HT-29 (cell line): Measurements from ENCODE around the gene COMMD7. TPM values are rescaled to one million over a fixed set of nuclear protein-coding genes. Genes with fewer than 3 reads are reported as not detected.
"Not testable (repeated sequence)": the region's sequence is repeated elsewhere in the genome, so short reads cannot be mapped to it uniquely, and the experiment has no call there.

Experiments used
- DNase-seq: peaks from one replicate; pipeline ENCODE4 v3.0.0-alpha.2; 2015; ENCODE audit warnings: low spot score
- total RNA-seq: library from RNA; depleted of rRNA; stranded (reverse); fragments of >200 nt; shearing (Covaris generic); gene quantifications from 2 replicates; pipeline ENCODE4 v1.2.3, GENCODE V29; 2014

Gene COMMD7
- total RNA-seq, 1 experiment from 2014 or later, result 31.5 TPM

DNA sequence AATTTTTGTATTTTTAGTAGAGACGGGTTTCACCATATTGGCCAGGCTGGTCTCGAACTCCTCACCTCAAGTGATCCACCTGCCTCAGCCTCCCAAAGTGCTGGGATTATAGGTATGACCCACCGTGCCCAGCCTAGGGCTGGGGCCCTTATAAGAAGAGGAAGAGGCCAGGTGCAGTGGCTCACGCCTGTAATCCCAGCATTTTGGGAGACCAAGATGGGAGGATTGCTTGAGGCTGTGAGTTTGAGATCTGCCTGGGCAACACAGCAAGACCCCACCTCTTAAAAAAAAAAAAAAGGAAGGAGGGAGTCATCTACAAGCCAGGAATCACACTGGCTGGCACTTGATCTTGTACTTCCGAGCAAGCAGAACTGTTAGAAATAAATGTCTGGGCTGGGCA is 13.9 kb downstream of the COMMD7 start:
- not testable (repeated sequence) for DNase-seq

DNA sequence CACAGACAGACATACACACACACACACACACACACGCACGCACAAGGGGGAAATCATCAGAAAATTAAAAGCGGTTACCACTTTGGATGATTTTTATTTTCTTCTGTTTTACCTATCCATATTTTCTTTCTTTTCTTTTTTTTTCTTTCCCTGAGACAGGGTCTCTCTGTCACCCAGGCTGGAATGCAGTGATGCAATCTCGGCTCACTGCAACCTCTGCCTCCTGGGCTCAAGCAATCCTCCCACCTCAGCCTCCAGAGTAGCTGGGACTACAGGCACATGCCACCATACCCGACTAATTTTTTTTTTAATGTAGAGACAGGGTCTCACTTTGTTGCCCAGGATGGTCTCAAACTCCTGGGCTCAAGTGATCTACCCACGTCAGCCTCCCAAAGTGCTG is 14.8 kb downstream of the COMMD7 start:
- not testable (repeated sequence) for DNase-seq

DNA sequence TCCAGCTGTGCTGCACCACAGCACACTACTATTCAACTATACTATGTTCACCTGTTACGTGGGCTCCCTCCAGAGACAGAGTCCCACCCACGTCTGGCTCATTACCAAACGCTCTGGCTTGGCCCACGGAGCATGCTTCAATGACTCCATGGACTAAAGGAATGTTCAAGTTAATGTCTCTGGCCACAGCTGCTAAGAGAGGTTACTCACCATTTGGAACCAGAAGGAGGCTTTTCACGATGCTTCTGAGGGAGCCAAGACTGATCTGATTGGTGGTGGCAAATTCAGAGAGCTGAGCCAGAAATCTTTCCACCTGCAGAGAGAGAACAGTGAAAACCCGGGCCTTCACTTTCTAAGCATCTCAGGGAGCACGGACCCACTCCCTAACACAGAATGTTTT is 15.6 kb downstream of the COMMD7 start:
- DNase-seq, result no peak

DNA sequence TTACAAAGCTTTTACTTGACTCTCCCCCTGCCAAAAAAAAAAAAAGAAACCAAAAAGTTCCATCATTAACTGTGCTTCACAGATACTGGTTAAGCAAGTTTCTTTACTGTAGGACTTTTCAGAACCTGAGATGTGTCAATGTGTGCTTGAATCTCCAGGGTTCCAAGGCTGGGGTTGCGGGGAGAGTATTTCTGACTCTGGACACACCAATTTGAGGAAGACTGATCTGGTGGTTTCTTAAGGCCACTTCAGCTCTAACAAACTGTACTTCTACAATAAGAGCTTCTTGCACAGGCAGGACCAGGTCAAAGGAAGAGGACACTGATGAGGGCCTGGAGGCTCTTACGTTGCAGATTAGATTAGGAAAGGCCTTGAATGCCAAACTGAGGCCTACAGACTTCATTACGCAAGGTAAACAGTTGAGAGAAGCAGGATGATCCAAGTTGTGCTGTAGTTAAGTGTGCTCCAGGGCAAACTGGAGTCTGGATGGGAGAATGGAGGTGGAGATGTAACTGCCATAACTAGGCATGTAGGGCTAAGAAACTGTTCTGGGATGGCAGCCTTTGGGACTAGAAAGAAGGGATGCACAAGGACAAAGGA is 24.4 kb downstream of the COMMD7 start:
- DNase-seq, result no peak

DNA sequence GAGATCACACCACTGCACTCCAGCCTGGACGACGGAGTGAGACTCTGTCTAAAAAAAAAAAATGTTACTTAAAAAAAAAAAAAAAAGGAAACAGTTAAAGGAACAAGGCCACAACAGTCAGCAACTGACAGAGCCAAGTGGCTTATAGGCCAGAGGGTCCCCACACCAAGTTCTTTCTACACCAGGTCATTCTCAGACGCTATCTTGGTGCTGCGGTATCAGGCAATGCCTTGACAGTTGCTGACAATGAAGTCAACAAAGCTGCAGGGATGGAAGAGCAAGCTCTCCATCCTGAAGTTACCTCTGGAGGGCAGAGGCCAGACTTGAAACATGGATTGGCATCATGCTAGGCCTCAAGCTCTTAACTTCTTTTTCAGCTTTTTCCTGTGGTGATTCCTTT is 31.9 kb downstream of the COMMD7 start:
- no peak for DNase-seq

DNA sequence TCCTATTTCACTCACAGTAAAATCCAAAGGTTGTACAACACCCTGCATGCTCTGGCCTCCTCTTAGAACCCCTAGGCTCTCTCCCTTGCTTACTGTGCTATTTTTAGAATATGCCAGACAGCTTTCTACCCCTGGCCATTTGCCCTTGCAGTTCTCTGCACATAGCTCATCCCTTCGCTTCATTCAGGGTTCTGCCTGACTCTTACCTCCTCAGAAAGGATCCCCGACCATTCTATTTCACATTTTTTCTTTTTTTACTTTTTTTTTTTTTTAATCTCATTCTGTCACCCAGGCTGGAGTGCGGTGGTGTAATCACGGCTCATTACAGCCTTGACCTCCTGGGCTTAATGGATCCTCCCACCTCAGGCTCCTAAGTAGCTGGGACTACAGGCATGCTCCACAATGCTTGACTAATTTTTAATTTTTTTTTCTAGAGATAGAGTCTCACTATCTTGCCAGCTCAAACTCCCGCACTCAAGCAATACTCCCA is 33.6 kb downstream of the COMMD7 start:
- DNase-seq, result no peak

DNA sequence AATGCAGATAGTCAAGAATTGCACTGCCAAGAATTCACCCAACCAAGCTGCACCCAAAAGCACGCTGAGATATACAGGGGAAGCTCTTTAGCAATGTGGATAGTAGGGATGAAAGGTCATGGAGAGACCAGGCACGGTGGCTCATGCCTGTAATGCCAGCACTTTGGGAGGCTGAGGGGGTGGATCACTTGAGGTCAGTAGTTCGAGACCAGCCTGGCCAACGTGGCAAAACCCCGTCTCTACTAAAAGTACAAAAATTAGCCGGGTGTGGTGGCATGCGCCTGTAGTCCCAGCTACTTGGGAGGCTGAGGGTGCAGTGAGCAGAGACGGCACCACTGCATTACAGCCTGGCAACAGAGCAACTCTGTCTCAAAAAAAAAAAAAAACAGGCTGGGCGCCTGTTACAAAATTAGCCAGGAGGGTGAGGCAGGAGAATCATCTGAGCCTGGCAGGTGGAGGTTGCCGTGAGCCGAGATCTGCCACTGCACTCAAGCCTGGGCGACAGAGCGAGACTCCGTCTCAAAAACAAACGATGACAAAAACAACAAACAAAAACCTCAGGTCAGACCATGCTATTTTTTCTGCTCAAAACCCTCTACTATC is 34.1 kb downstream of the COMMD7 start:
- DNase-seq, result not testable (repeated sequence)

DNA sequence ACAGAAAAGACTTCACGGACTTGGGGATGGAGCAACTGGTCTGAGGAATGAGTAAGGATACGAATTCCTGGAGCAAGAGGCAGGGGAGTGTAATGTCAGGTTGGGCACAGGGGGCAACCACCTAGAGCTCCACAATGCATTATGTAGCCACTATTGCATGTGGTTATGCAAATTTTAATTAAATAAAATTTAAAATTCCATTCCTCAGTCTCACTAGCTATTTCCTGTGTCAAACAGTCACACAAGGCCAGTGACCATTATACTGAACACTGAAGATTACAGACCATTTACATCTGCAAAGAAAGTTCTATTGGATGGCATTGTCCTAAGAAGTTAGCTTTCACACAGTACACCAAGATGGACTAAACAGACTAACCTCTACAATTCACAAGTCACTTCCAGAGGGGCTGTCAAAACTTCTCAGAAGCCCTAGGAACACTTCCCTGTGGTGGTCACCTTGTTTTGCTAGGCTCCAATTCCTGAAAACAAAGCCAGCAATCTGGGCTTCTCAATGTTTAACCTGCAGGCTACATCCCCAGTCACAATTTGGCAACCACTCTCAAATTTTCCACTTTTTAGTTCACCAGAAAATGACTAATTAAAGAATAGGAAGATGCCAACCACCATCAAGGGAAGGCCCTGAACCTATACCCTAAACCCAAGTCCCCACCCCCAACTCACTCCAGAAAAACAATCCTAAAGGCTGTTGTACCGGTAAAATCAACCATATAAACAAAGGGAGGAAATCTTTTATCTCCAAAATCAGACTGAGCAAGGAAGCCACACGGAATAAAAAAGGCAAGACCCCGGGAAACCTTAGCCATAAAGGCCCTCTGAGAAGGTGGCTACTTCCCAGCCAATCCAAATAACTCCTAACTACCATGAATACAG is 35.3 kb downstream of the COMMD7 start:
- no peak for DNase-seq

DNA sequence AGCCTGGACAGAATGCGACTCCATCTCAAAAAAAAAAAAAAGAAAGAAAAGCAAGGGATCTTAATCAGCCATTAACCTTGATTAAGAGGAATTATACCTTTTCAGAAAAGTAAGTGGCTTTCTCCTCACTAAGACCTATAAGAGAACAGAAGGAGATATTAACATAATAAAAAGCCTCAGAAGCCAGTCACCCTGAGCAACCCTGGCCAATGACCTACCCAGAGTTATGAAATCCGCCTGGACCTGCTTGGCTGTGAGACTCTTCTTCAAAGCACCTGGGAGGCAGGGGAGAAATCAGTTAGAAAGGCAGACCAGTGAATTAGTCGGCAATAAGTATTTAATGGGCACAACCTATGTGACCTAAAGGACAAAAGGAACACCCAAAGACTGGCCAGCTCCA is 36.8 kb downstream of the COMMD7 start:
- DNase-seq, result no peak

DNA sequence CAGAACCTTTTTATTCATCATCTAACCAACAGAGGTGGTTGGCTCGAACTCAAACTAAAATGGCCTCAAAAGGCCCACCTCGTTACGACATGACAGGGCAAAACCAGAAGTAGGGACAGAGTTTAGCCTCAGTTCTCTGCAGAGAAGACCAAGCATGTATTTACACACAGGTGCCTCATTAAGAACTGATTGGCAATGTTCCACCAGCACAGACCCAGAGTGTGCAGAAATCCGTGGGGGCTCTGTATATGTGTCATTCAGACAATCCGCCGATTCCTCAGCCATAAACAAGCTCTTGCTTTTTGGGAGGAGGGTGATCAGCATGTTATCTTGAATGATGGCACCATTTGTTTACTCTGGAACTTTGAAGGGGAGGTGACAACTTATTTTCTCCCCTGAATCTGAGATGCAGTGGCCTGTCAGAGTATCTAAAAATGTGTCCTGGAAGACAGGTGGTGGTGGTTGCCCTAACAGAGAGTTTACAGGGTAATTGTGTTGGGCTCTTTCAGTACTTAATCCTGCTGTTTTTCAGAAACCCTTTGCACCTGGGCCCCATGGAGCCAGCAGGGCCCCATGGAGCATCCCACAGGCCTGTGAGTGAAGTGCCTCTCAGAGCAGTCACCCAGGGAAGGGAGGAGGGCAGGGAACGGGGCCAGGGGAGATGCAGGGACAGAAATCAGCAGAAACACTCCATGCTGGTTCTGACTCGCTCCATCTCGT is 40.4 kb downstream of the COMMD7 start:
- DNase-seq, result no peak

DNA sequence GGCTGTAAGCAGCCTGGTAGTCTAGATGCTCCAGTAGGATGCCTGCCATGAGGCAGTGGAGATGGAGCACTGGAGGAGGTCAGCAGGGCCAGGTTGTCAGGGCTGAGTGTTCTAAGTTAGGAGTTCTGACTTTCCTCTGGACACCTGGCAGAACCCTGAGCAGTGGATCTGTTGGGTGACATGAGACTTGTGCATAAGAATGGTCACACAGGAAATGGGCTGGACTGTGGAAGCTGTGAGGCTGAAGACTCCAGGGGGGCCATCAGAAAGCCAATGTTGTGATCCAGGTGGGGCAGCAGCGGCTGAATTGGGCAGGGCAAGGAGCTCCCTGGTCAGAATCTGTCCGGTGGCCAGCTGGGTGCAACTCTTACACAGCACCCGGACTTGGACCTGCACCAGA is 45.7 kb downstream of the COMMD7 start:
- no peak for DNase-seq

DNA sequence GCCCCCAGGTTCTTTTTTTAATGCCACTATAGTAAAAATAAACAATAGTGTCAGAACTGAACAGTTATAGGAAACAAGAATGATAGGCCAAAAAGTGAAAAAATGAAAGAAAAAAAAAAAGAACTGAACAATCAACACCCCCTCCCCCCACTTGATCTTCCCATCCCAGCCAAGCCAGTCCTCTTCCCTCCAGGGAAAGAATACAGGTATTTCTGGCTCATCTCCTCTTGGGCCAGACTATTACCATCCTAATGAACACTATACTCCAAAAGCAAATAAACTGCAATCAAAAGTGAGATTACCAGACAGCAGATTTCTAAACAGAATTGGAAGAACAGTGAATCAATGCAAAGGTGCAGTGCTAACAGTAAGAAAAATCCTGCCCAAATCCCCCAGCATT is 48.2 kb downstream of the COMMD7 start:
- no peak for DNase-seq

DNA sequence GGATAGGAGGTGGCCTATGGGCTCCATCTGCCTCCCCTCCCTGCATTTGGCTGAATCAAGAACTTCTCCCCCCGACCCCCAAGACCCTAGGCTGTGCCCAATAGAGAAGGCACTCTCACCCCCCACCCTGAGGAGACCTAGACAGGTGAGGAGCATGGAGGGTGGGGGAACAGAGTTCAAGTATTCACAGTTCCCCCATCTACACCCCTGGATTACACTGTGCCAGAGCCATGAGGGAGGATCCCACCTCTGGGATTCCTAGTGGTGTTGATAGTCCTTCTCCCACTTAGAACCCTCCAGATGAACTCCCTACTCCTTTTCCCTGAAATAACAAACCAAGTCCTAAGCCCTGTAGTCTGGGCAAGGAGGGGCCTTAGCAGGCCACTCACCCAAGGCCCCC is 54.3 kb downstream of the COMMD7 start:
- DNase-seq, result not testable (repeated sequence)

DNA sequence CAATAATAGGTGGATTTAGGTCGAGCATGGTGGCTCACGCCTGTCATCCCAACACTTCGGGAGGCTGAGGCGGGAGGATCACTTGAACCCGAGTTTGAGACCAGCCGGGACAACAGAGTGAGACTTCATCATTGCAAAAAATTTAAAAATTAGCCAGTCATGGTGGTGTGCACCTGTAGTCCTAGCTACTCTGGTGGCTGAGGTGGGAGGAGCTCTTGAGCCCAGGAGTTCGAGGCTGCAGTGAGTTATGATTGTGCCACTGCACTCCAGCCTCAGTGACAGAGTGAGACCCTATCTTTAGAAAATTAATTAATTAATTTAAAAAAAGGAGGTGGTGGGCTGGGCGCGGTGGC is 56.1 kb downstream of the COMMD7 start:
- no peak for DNase-seq

DNA sequence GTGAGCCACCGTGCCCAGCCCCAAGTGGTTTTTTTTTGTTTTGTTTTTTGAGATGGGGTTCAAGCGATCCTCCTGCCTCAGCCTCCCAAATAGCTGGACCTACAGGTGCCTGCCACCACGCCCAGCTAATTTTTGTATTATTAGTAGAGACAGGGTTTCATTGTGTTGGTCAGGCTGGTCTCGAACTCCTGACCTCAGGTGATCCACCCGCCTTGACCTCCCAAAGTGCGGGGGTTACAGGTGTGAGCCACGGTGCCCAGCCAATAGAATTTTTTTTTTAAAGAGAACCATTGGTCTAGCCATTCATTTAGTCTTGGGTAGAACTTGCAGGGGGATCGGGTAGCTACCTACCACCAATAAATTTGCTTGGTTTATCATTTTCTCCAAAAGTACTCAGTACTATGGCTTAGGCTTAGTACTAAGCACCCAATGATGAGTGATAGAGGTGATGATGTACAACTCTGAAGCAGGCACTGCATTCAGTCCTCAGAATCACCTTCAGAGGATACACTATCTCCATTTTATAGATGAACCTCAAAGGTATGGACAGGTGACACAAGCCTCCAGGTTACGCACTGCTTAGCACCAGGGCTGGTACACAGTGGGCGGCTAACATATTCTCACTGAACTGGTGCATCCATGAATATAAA is 56.6 kb downstream of the COMMD7 start:
- no peak for DNase-seq

DNA sequence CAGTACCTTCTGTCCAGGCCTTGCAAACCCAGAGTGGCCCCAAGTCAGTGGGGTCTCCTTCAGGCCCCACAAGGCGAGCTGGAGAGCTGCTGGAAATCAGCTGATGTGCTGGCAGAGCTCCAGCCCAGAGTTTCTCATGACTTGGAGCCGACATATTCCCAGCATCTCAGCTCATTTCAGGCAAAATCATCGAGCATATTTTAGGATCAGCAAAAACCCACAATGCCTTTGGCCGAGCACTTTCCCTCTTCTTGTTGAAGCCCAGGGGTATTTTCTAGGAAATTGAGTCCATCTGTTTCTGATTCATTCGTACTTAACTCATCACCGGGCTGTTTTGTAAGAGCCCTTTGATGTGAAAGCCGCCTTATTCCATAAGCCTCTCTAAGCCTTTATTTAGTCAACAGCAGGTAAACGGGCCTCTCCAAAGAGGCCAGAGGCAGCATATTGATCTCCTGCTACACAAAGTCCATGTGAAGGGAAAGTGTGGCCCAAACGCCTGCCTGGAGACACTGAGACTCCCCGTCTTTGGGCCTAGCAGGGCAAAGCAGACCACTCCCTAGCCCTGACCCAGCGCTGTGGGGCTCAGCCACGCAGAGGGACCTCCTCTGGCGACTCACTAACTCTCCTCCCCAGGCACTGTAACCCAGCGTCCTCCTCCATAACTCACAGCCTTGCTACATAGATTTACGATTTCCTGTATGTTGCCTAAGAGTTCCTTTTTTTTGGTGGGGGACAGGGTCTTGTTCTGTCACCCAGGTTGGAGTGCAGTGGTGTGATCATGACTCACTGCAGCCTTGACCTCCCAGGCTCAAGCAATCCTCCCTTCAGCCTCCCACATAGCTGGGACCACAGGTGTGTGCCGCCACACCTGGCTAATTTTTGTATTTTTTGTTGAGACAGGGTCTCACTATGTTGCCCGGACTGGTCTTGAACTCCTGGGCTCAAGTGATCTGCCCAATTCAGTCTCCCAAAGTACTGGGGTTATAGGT is 57.4 kb downstream of the COMMD7 start:
- no peak for DNase-seq

DNA sequence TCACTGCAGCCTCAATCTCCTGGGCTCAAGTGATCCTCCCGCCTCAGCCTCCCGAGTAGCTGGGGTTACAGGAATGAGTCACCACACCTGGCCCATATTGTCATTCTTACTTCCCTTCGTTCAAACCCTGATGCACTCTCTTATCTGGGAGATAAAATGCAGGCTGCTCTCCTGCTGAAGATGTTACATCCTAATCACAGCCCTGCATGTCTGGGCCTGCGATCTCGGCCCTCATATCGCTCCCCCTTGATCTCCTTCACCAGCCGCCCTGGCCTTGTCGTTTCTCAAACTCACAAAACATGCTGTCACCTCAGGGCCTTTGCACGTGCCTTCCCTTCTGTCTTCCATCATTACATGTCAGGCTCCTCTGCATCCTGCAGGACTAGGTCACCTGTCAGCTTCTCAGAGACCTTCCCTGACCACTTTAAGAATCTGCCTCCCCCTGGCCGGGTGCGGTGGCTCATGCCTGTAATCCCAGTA is 60.7 kb downstream of the COMMD7 start:
- DNase-seq, result no peak

DNA sequence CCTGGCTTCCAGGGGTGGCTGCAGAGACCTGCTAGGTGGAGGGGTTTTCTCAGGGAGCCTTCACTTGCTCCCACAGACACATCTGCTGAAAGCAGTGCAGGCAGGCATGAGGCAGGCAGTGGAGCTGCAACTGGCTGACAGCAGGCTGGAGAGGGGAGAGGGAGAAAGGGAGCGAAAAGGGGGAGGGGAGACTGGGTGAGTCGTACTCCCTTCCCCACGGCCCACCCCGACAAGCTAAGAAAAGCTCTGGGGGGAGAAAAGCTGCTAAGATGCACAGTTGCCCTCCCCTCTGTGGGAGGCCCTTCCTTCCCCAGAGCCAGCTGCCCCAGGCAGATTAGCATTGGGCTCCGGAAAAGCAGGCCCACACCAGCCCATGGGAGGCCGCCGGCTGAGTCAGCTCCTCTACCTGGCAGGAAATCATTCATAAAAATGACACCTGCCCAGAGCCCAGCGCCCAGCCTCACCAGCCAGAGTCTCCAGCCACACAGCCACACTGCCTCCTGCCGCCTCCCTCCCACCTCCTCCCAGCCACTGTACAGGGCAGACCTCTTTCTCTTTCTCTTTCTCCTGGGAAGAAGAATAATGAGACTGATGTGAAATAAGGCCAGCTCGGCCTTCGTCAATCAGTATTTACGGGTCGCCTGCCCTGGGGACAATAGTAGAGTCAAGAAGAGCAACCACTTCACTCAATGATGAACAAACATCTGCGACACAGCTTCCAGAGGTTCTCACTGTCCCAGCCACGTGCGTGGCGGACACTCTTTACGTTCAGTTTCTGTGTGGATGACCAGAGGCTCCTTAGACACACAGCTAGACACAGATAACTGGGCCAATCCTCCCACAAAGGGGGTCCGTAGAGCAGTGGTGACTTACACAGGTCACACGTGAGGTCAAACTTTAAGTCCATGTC is 61.8 kb downstream of the COMMD7 start:
- DNase-seq, result peak; percentile 34

DNA sequence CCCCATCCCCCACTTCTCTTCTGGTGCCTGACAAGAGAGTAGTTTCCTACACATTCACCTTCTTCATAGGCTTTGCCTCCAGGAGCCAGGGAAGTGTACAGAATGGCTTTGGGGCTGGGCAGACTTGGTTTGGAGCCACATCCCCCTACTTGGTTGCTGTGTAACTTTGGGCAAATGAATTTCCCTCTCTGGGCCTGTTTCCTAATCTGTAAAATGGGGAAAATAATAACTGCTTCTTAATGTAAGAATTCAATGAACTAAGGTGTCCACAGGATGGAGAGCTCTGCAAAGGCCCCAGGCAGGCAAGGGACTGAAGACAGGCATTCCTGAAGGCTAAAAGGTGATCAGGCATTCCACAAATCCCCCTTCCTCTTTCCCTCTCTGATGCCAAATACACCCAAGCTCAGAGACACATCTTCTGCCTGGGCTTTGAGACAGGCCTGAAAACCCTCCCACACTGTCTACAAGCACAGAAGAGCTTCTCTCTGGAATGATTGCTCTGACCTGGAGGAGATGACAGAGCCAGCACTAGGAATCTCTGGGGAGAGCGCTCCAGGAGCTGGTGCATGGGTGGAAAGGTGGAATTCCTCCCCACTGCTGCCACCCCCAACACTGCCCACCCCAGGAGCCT is 62.6 kb downstream of the COMMD7 start:
- no peak for DNase-seq
